Mucosa of descending colon (tissue), 3 donors: ENCODE data around the gene WWP2. TPM values are rescaled to one million over a fixed set of nuclear protein-coding genes. Genes with fewer than 3 reads are reported as not detected.

Source experiments
- ATAC-seq: fragments of 200-7000 bp; cut with Tn5 transposase; one replicate; pipeline ENCODE4 v1.9.1; 2020; ENCODE audit warnings: mild to moderate bottlenecking, moderate library complexity
- DNase-seq, 3 donors: peaks; one replicate each; pipeline ENCODE4 v3.0.0-alpha.2; 2020
- H3K36me3 ChIP-seq: fragments of 200-600 bp; one replicate; pipeline ENCODE4 v1.8.0; 2021; ENCODE audit warnings: low read depth, mild to moderate bottlenecking
- H3K4me1 ChIP-seq: fragments of 200-600 bp; one replicate; pipeline ENCODE4 v1.8.0; 2021; ENCODE audit warnings: low read depth, mild to moderate bottlenecking
- H3K4me3 ChIP-seq: fragments of 200-600 bp; one replicate; pipeline ENCODE4 v1.8.0; 2021; ENCODE audit warnings: mild to moderate bottlenecking
- H3K9me3 ChIP-seq: fragments of 200-600 bp; one replicate; pipeline ENCODE4 v1.8.0; 2021; ENCODE audit warnings: mild to moderate bottlenecking
- CTCF ChIP-seq: fragments of 200-600 bp; IDR thresholded peaks from one replicate; pipeline ENCODE4 v1.8.0; 2022; ENCODE audit warnings: antibody characterized with exemption, mild to moderate bottlenecking
- intact Hi-C, 2 donors: fragments of 100-400 bp; cut with DNase I in 1 of 2; cut with micrococcal nuclease in 1 of 2; formaldehyde crosslinking; loops; one replicate each; pipeline versions ENCODE4 v1.11.0 to v1.11.1; 2022; cut with DNase I, micrococcal nuclease
- total RNA-seq, 3 donors: library from RNA; stranded (reverse); fragmentation: NEBNext Ultra II Directional in 2 of 3; extraction: Animal tissue kit (Norgen Biotek cat#: 25700) in 2 of 3; gene quantifications; one replicate each; pipeline versions ENCODE4 v1.2.1 to v1.2.4, GENCODE V29; 2021 to 2023
- donor health status: DM: no; HTN: no; CAD: no; lungs with moderate emphysema.
- donor health status: DM: no; HTN: no; CAD: no.
- donor health status: DM: no; HTN: yes; CAD: no.

WWP2 gene
- total RNA-seq, 3 donors from 2014 or later = 70.2 to 110 (median 94.2) TPM

GRCh38 chr16:69874271-69874670 is 112.1 kb downstream of the WWP2 start:
- DNase-seq = no peak
- Histone ChIP-seq H3K4me3 (no peak overlapping the region), H3K9me3 (peaks cover 10% of the 10 kb centered on the region), H3K36me3 (peaks cover 5% of the 10 kb centered on the region), H3K4me1 (no peaks in the 10 kb centered on the region)
- intact Hi-C loops = no loop called here
- no peak for ATAC-seq
- no peak for TF ChIP-seq CTCF

GRCh38 chr16:69880640-69881133 is 118.6 kb downstream of the WWP2 start:
- intact Hi-C loops = no loop called here
- peaks cover 3% of the 10 kb centered on the region for H3K36me3 ChIP-seq
- no peak for ATAC-seq
- peaks cover 10% of the 10 kb centered on the region for H3K9me3 ChIP-seq
- no peak for DNase-seq
- H3K4me1 ChIP-seq = no peaks in the 10 kb centered on the region
- TF ChIP-seq CTCF = no peak
- H3K4me3 ChIP-seq = no peak overlapping the region

GRCh38 chr16:69881141-69881540 is 119.0 kb downstream of the WWP2 start:
- intact Hi-C loops = no loop called here
- Histone ChIP-seq H3K36me3 (no peaks in the 10 kb centered on the region), H3K4me1 (no peaks in the 10 kb centered on the region), H3K9me3 (peaks cover 10% of the 10 kb centered on the region), H3K4me3 (no peak overlapping the region)
- DNase-seq (no peak), ATAC-seq (no peak)
- no peak for TF ChIP-seq CTCF

- Histone ChIP-seq H3K4me1 (no peaks in the 10 kb centered on the region), H3K36me3 (no peaks in the 10 kb centered on the region), H3K9me3 (no peaks in the 10 kb centered on the region), H3K4me3 (no peak overlapping the region)
- DNase-seq = no peak
- no peak for ATAC-seq
- intact Hi-C loops = no loop called here
- TF ChIP-seq CTCF = no peak
Observed at GRCh38 chr16:69883744-69884143, 121.6 kb downstream of the WWP2 start.

GRCh38 chr16:69885722-69886121 is 123.6 kb downstream of the WWP2 start:
- H3K4me3 ChIP-seq = no peak overlapping the region
- intact Hi-C loops = no loop called here
- H3K4me1 ChIP-seq = peaks cover 7% of the 10 kb centered on the region
- no peak for TF ChIP-seq CTCF
- ATAC-seq = no peak
- H3K36me3 ChIP-seq = no peaks in the 10 kb centered on the region
- no peak for DNase-seq
- H3K9me3 ChIP-seq = no peaks in the 10 kb centered on the region

- no peak overlapping the region for H3K4me3 ChIP-seq
- DNase-seq = no peak
- H3K36me3 ChIP-seq = no peaks in the 10 kb centered on the region
- ATAC-seq = no peak
- intact Hi-C loops = no loop called here
- no peak for TF ChIP-seq CTCF
- H3K9me3 ChIP-seq = no peaks in the 10 kb centered on the region
- H3K4me1 ChIP-seq = peaks cover 7% of the 10 kb centered on the region
Observed at GRCh38 chr16:69886726-69887125, 124.6 kb downstream of the WWP2 start.
